Transverse colon (tissue), 4 donors: Measurements from ENCODE around the gene LPCAT1. TPM values are rescaled to one million over a fixed set of nuclear protein-coding genes. Genes with fewer than 3 reads are reported as not detected.
"Not testable (repeated sequence)": the region's sequence is repeated elsewhere in the genome, so short reads cannot be mapped to it uniquely, and the experiment has no call there.

ENCODE experiments used
- DNase-seq: peaks from one replicate; pipeline ENCODE4 v3.0.0-alpha.2; 2019
- H3K27ac ChIP-seq, 4 donors: fragments of 200-600 bp; sonication (generic); 2 replicates each; pipeline ENCODE4 v1.5.1; 2016 to 2018; ENCODE audit warnings: inconsistent platforms in 4 of 4
- H3K27me3 ChIP-seq: fragments of 200-600 bp; sonication (generic); 2 replicates; pipeline ENCODE4 v1.5.1; 2017; ENCODE audit warnings: inconsistent platforms
- H3K36me3 ChIP-seq, 4 donors: fragments of 200-600 bp; sonication (generic); 2 replicates each; pipeline ENCODE4 v1.5.1; 2017 to 2019; ENCODE audit warnings: inconsistent platforms in 4 of 4
- H3K4me1 ChIP-seq, 4 donors: fragments of 200-600 bp; sonication (generic); 2 replicates each; pipeline ENCODE4 v1.5.1; 2017 to 2020; ENCODE audit warnings: inconsistent platforms in 4 of 4
- H3K4me3 ChIP-seq, 4 donors: fragments of 200-600 bp; sonication (generic); 1 replicate in 1 of 4; 2 replicates in 3 of 4; pipeline versions ENCODE4 v1.5.1 to v1.6.1; 2017 to 2019; ENCODE audit warnings: inconsistent platforms in 4 of 4
- H3K9me3 ChIP-seq, 2 donors: fragments of 200-600 bp; sonication (generic); 2 replicates each; pipeline ENCODE4 v1.5.1; 2017 to 2019; ENCODE audit warnings: inconsistent platforms in 2 of 2
- EP300 ChIP-seq: sonication (generic); formaldehyde crosslinking; IDR thresholded peaks from one replicate; pipeline ENCODE4 v1.6.1; 2017; ENCODE audit warnings: antibody characterized with exemption, low read depth
- POLR2A ChIP-seq: fragments of 450-650 bp; IDR thresholded peaks from one replicate; pipeline ENCODE4 v1.6.1; 2016; ENCODE audit warnings: antibody characterized with exemption, mild to moderate bottlenecking, moderate library complexity
- POLR2AphosphoS5 ChIP-seq, 3 donors: sonication (generic); formaldehyde crosslinking; IDR thresholded peaks; one replicate each; pipeline ENCODE4 v1.6.1; 2016; ENCODE audit warnings: antibody characterized with exemption in 3 of 3
- WGBS, 2 donors: methylation state at CpG; one replicate each; pipeline ENCODE4 v1.1.5; 2018; ENCODE audit warnings: low coverage in 1 of 2; 5-methylcytosine and 5-hydroxymethylcytosine counted together
- in situ Hi-C, 4 donors: fragments of 200-750 bp; cut with MboI; loops; one replicate each; pipeline versions ENCODE4 v1.15.0 to v1.15.1; 2017; ENCODE audit warnings: low sequenced_read_pairs in 3 of 4, low pct_ligation_motif_present in 1 of 4, low pct_unique_long_range_greater_than_20kb in 1 of 4
- intact Hi-C: fragments of 100-400 bp; cut with DNase I; formaldehyde crosslinking; loops from one replicate; pipeline ENCODE4 v1.15.1; 2023; ENCODE audit warnings: low total_unique reads
- total RNA-seq, 4 donors: library from RNA; depleted of rRNA; stranded (reverse); fragments of >200 nt; gene quantifications; one replicate each; pipeline ENCODE4 v1.1.0, GENCODE V29; 2016
- TF ChIP-seq, protein P1 (sequence below), 5 experiments: fragments of 200-600 bp in 3 of 5; fragments of 450-650 bp in 2 of 5; sonication (generic) in 3 of 5; IDR thresholded peaks; 1 replicate in 2 of 5; 2 replicates in 3 of 5; pipeline ENCODE4 v1.5.1; 2016 to 2017; ENCODE audit warnings: antibody characterized with exemption in 5 of 5, inconsistent platforms in 3 of 5, mild to moderate bottlenecking in 2 of 5, moderate library complexity in 1 of 5

LPCAT1 gene, protein sequence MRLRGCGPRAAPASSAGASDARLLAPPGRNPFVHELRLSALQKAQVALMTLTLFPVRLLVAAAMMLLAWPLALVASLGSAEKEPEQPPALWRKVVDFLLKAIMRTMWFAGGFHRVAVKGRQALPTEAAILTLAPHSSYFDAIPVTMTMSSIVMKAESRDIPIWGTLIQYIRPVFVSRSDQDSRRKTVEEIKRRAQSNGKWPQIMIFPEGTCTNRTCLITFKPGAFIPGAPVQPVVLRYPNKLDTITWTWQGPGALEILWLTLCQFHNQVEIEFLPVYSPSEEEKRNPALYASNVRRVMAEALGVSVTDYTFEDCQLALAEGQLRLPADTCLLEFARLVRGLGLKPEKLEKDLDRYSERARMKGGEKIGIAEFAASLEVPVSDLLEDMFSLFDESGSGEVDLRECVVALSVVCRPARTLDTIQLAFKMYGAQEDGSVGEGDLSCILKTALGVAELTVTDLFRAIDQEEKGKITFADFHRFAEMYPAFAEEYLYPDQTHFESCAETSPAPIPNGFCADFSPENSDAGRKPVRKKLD
- total RNA-seq, result 10 to 100 TPM in 3 of 4 donors, 1 to 10 TPM in 1; 10.0 to 50.5 (median 21.0) TPM

DNA sequence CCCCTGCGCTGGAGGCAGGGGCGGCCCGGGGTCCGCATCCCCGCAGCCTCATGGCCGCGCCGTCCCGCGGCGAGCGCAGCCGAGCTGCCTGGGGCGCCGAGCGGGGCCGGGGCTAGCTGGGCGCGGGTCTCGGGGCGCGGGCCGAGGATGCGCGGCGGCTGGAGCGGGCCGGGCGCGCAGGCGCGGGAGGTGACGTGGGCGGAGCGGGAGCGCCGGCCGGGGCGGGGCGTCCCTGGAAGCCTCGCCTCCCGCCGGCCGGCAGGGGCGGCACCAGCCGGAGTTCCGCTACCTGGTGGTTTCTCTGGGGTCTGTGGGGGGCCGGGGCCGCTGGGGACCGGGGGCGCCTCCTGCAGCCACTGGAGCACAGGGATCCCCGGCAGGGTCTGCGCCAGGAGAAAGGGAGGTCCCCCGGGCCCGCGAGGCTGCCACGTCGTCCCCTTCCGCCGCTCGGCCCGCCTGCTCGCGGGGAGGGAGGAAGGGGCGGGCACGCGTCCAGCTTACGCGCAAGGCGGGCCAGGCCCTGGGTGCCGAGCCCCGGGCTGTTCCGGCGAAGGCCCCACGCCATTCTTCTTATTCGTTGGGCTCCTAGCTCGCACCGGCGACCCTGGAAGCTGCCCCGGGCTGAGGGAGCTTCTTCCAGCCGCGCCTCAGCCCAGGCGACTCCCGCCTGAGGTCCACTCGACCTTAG is at the start of gene LPCAT1:
Gene LPCAT1 (minus strand): TSS at position 168 of the 688 bp plus-strand sequence. CDS start 116 bp downstream, at position 52.
- Histone ChIP-seq H3K4me3 (peak within 1 kb of the TSS; percentile 77 to 99 (median 92)), H3K27me3 (no peaks in the 10 kb centered on the region), H3K27ac (peak within 1 kb of the TSS; percentile 89 to 94 (median 91)), H3K36me3 (no peaks in the 10 kb centered on the region), H3K4me1 (peaks cover 9 to 26% (median 18%) of the 10 kb centered on the region in 4 donors), H3K9me3 (no peaks in the 10 kb centered on the region)
- DNase-seq, result peak; percentile 79
- WGBS, 2 donors, result 6% methylated on average over 34 of the region's 85 CpGs; no CpG with 5 or more reads in 1 of the 2 donors
- in situ Hi-C loops, result no loop called here
- no peak for TF ChIP-seq EP300
- TF ChIP-seq POLR2A, result peak; percentile 30
- TF ChIP-seq, protein P1, sequence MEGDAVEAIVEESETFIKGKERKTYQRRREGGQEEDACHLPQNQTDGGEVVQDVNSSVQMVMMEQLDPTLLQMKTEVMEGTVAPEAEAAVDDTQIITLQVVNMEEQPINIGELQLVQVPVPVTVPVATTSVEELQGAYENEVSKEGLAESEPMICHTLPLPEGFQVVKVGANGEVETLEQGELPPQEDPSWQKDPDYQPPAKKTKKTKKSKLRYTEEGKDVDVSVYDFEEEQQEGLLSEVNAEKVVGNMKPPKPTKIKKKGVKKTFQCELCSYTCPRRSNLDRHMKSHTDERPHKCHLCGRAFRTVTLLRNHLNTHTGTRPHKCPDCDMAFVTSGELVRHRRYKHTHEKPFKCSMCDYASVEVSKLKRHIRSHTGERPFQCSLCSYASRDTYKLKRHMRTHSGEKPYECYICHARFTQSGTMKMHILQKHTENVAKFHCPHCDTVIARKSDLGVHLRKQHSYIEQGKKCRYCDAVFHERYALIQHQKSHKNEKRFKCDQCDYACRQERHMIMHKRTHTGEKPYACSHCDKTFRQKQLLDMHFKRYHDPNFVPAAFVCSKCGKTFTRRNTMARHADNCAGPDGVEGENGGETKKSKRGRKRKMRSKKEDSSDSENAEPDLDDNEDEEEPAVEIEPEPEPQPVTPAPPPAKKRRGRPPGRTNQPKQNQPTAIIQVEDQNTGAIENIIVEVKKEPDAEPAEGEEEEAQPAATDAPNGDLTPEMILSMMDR (IDR thresholded peaks at IDR 0.05), result peak in 4 of 5 experiments; percentile 18 to 36 (median 24)
- TF ChIP-seq POLR2AphosphoS5 (IDR thresholded peaks at IDR 0.05), result peak in 1 of 3 donors; percentile 23
- intact Hi-C loops, result no loop called here

DNA sequence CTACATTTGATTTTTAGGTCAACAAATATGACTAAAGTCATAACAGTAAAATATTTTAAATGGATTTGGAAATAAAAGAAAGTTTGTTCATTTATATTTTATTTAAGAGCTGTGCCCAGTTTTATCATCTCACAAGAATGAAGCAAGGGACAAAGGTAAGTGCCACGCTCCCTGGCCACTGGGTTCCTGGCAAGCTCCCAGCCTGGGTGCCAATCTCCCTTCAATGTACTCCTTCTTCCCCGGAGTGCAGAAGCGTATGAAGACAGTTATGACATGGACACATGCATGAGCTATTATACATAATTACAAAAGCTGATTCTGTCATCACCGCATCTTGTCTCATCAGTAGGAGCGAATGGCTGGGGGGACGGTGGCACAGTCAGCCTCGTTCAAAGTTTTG is 48.1 kb upstream of the LPCAT1 start:
- H3K4me3 ChIP-seq, H3K36me3 ChIP-seq, H3K27me3 ChIP-seq, H3K9me3 ChIP-seq, in situ Hi-C loops, intact Hi-C loops: not testable (repeated sequence)
- Histone ChIP-seq H3K27ac (peak overlapping the region in 1 of 4 donors; percentile 43), H3K4me1 (peaks cover 0 to 11% (median 8%) of the 10 kb centered on the region in 4 donors)
- WGBS, 2 donors, result 67 to 82% methylated on average over 7 of the region's 7 CpGs
- DNase-seq, result peak; percentile 74

DNA sequence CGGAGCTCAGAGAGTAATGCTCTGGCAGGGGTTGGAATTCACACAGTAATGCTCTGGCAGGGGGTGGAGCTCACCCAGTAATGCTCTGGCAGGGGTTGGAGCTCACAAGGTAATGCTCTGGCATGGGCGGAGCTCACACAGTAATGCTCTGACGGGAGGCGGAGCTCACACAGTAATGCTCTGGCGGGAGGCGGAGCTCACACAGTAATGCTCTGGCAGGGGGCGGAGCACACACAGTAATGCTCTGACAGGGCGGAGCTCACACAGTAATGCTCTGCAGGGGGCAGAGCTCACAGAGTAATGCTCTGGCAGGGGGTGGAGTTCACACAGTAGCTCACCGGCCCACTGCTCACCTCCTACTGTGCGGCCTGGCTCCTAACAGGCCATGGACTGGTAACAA is 47.2 kb upstream of the LPCAT1 start:
- TF ChIP-seq, protein P1 (IDR thresholded peaks at IDR 0.05), result no peak
- TF ChIP-seq POLR2AphosphoS5 (IDR thresholded peaks at IDR 0.05), result no peak
- no peak for TF ChIP-seq EP300
- TF ChIP-seq POLR2A, result no peak
- no peaks in the 10 kb centered on the region for H3K36me3 ChIP-seq
- H3K27ac ChIP-seq, result peak overlapping the region in 2 of 4 donors; percentile 29 to 69
- intact Hi-C loops, result no loop called here
- peak; percentile 57 for DNase-seq
- H3K4me3 ChIP-seq, result no peak overlapping the region
- in situ Hi-C loops, result no loop called here
- no peaks in the 10 kb centered on the region for H3K27me3 ChIP-seq
- H3K9me3 ChIP-seq, result no peaks in the 10 kb centered on the region
- 95% methylated on average over 10 of the region's 10 CpGs; no CpG with 5 or more reads in 1 of the 2 donors for WGBS, 2 donors
- H3K4me1 ChIP-seq, result peaks cover 0 to 11% (median 8%) of the 10 kb centered on the region in 4 donors

DNA sequence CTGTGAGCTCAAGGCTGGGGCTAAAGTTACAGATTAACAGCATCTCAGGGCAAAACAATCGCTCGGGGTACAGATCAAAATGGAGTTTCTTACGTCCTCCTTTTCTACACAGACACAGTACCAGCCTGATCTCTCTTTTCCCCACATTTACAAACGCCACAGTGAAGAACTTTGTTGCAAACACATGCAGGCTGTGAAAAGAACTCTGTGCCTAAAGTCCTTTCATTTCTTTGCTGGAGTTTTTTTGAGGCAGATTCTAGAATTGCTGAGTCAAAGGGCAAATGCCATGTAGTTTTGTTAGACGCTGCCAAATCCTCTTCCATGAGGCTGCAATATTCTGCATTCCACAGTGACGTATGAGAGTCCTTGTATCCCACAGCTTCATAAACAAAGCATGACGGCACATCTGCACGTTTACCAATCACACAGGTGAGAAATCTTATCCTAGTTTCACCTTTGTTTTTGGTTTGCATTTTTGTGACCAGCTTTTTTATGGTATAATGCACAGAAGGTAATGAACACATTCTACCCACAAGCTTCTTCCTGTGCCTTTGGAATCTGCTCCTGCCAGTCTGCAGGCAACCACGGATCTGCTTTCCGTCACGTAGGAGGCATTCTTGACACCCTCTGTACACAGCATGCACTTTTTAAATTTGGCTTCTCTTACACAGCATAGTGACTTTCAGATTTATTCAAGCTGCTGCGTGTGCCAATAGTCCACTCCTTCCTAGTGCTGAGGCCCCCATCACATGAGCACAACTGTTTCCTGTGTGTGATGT is 44.6 kb upstream of the LPCAT1 start:
- Histone ChIP-seq H3K4me1 (peaks cover 0 to 11% (median 6%) of the 10 kb centered on the region in 4 donors), H3K9me3 (no peaks in the 10 kb centered on the region), H3K27me3 (no peaks in the 10 kb centered on the region), H3K36me3 (no peaks in the 10 kb centered on the region), H3K4me3 (no peak overlapping the region), H3K27ac (peak overlapping the region; percentile 4 to 65 (median 37))
- no peak for DNase-seq
- in situ Hi-C loops (no loop called here), intact Hi-C loops (no loop called here)
- TF ChIP-seq POLR2AphosphoS5 (IDR thresholded peaks at IDR 0.05), result peak; percentile 52 to 84 (median 65)
- no peak for TF ChIP-seq POLR2A
- no peak for TF ChIP-seq EP300
- TF ChIP-seq, protein P1 (IDR thresholded peaks at IDR 0.05), result no peak
- 50 to 60% methylated on average over 11 to 12 of the region's 12 CpGs for WGBS, 2 donors

DNA sequence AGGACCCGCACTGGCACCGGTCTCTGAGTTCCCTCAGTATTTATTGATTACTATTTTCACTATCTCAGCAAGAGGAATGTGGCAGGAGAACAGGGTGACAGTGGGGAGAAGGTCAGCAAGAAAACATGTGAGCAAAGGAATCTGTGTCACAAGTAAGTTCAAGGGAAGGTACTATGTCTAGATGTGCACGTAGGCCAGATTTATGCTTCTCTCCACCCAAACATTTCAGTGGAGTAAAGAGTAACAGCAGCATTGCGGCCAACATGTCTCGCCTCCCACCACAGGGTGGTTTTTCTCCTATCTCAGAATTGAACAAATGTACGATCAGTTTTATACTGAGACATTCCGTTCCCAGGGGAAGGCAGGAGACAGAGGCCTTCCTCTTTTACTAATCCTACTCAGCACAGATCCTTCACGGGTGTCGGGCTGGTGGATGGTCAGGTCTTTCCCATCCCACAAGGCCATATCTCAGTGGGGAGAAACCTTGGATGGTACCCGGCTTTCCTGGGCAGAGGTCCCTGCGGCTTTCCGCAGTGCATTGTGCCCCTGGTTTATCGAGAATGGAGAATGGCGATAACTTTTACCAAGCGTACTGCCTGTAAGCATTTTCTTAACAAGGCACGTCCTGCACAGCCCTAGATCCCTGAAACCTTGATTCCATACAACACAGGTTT is 43.9 kb upstream of the LPCAT1 start:
- intact Hi-C loops, result not testable (repeated sequence)
- peaks cover 0 to 11% (median 6%) of the 10 kb centered on the region in 4 donors for H3K4me1 ChIP-seq

More for the DNA sequence above, 43.9 kb upstream of the LPCAT1 start:
- H3K27me3 ChIP-seq, H3K4me3 ChIP-seq, H3K9me3 ChIP-seq, H3K36me3 ChIP-seq, DNase-seq, in situ Hi-C loops: not testable (repeated sequence)
- peak overlapping the region; percentile 4 to 65 (median 37) for H3K27ac ChIP-seq
- WGBS, 2 donors, result 84 to 86% methylated on average over 3 to 16 of the region's 16 CpGs
